MV-4-11 (cell line): ENCODE measurements around the gene MNX1.

ENCODE experiments used
- DNase-seq: peaks from one replicate; lab custom pipeline; 2025; lab: John Stamatoyannopoulos, UW

Gene MNX1

DNA sequence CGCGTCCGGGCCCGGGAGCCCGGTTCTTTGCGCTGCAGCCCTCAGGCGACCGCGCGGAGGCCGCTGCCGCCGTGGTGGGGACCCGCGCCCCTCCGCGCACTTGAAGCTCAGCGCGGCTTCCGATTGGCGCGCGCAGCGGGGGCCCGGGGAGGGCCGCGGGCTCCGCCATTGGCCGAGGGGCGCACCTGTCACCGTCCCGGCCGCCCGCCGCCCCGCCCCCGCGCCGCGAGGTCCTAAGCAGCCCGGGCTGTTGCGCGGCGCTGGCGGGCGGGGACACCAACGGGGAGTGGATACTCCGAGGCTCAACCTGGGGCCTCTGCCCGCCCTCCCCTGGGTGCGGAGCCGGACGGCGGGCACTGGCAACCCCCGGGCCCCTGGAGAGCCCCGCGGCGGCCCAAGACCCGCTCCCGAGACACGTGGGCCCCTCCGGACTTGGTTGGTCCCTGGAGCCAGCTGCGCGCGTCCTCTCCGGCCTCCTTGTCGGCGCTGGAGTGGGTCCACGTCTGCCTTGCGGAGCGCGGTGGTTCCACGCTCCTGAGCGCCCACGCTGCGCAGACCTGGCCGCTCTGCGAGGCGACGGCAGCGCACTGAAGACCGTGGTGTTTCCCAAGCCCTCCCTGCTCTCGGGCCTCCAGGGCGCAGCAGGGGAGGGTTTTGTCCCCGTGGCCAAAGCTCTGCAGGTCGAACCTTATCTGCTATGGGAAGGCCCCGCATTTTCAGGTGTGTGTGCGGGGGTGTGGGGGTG lies at the start of gene MNX1:
Gene MNX1 (minus strand): TSS at position 76 of the 745 bp plus-strand sequence. CDS start 313 bp downstream, outside the sequence.
- DNase-seq, result no peak

DNA sequence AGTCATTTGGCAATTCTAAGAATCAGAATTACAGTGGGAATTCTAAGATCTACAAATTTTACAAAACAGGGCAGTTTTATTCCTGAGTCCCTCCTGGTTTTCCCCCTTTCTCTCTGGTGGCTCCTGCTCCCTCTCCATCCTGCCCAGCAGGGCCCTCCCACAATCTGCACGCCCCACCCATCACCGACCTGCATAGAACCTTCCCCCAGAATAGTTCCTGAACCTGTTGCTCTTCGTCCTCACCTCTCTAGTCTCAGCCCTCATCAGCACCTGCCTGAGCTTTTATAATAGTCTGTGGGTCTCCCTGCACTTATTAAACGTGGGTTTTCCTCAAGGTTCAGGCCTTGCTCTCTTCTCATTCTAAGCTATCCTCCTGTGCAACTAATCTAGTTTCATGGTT lies 49.1 kb upstream of the MNX1 start:
- no peak for DNase-seq

DNA sequence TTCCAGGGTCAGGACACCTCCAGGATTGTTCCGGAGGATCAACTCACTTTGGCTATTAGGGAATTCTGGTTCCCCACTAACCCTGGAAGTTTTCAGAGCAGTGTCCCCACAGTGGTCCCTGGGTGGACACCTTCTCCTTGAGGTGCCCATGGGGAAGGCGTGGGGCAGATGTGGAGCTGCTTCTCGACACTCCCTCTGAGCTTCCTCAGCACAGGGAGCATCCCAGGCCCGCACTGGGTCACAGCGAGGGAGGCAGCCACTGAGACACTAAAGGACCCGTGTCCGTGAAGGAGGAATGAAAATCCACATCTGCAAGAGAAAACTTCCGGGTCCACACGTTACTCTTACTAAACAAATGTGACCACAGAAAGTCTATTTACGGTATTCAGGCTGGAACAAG lies 48.2 kb upstream of the MNX1 start:
- DNase-seq, result peak; percentile 28

DNA sequence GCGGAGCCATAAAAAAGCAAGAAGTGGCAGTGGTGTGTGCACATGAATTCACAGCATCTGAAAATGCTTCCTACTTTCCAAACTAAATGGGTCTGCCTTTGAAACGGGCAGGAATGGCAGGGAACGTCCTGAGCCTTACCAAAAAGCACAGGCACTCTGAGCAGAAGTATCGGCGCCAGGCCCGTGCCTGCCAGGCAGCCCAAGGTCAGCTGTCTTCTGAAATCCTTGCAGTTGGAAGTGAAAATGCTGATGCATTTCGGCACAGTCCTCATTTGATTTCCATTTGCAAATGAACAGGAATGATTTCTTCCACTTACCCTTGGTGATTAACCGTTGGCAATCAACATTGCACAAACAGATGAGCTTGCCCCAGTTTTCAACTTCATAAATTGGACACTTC lies 47.6 kb upstream of the MNX1 start:
- no peak for DNase-seq

DNA sequence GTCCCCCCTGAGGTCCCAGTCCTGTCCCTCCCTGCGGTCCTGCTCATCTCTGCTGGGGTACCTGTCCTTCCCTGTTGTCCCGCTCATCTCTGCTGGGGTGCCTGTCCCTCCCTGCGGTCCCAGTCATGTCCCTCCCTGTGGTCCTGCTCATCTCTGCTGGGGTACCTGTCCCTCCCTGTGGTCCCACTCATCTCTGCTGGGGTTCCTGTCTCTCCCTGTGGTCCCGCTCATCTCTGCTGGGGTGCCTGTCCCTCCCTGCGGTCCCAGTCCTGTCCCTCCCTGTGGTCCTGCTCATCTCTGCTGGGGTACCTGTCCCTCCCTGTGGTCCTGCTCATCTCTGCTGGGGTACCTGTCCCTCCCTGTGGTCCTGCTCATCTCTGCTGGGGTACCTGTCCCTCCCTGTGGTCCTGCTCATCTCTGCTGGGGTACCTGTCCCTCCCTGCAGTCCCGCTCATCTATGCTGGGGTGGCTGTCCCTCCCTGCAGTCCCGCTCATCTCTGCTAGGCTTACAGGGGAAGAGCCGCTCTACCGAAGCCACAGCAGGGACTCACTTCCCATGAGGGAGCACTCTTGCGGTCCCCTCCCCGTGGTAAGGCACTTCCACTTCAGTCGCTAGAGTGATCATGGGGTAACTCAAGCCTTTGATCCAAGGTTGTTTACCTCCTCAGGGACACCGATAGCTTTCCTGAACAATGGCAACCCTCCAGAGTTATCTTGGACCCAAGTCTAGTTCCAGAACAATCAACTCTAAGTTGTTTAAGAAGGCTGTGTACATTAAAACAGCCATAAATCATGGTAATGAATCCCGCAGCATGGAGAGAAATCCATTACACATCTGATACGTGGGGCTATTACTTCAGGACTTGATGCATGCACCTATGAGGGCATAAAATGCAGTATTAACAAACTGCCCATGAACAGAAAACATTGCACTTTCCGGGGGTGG lies 46.8 kb upstream of the MNX1 start:
- DNase-seq, result no peak

DNA sequence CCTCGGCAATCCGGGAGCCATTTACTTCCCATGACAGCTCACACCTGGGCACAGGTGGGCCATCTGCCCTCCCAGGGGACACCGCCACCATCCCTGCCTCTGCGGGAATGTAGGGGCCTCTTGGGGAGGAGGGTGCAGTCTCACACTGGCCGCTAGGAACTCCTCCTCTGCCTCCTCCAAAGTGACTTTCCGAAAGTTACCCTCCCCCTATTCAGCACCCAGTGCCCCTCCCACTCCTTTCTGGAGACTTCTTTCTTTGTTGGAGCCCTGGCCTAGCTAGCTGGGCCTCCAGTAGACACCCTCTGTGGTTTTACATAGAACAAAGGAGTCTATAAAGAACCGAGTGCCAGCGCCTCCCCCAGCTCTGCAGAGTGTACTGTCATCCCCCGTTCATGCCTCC lies 45.8 kb upstream of the MNX1 start:
- no peak for DNase-seq

DNA sequence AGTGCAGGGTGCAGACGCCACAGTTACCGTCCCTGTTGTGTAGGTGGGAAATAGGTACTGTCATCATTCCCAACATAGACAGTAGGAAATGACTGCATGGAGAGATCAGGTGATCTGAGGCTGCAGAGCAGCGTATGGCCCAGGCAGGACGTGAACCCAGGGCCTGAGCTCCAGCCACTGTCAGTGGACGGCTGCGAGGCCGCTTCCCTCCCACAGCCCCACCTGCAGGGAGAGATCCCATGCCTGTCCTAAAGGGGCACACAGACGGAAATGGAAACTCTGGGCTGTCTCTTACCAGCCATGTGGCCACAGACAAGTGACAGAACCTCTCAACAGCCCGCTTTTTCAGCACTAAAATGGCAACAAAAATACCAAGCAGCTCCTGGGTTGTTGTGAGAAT lies 44.5 kb upstream of the MNX1 start:
- no peak for DNase-seq

DNA sequence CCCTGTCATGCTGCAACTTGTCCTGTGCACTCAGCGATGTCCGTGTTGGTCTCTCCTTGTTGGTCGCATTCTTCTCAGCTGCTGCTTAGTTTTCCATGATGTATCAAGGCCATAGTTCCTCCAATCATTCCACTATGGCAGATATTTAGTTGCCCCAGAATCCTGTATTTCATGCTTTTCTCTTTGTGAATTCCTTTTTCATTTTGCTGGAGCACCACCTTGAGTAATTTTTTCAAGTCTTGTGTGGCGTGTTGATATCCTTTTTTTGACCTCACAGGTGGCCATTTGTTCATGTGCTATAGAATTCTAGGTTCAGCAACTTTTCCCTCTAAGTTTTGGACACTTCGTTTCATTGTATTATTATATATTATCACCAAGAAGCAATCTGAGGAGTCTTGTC lies 42.7 kb upstream of the MNX1 start:
- DNase-seq, result no peak

DNA sequence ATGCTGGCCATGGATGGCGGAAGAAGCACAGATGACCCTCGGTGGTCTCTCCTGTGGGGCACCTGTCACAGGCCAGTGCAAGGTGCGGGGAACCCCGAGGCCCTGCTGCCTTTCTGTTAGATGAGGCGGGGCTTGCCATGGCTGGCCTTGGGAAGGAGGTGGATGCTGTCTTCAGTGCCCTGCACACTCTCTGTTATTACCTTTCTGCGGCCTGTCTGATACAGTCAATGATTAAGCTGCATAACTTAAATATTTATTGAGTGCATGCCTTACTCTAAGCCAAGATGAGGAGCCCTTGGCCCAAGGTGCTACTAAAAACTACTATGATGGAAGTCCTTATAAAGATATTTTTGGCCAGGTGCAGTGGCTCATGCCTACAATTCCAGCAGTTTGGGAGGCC lies 36.7 kb upstream of the MNX1 start:
- DNase-seq, result no peak

DNA sequence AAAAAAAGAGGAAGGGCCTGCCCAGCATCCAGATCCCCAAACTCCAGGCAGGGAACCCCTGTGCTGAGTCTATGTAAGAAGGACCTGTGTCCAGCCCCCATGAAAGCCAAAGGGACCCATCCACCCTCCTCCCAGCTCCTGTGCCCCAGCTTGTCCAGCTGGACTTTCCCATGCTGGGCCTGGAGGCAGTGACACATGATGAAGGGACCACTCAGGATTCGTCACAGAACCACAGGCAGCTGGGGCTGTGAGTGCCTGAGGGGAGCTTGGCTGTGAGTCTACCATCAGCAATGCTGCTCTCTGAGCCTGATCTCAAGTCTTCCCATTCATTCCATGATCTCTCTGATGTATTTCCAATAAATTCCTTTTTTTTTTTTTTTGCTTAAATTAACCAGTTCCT lies 36.2 kb upstream of the MNX1 start:
- DNase-seq, result no peak

DNA sequence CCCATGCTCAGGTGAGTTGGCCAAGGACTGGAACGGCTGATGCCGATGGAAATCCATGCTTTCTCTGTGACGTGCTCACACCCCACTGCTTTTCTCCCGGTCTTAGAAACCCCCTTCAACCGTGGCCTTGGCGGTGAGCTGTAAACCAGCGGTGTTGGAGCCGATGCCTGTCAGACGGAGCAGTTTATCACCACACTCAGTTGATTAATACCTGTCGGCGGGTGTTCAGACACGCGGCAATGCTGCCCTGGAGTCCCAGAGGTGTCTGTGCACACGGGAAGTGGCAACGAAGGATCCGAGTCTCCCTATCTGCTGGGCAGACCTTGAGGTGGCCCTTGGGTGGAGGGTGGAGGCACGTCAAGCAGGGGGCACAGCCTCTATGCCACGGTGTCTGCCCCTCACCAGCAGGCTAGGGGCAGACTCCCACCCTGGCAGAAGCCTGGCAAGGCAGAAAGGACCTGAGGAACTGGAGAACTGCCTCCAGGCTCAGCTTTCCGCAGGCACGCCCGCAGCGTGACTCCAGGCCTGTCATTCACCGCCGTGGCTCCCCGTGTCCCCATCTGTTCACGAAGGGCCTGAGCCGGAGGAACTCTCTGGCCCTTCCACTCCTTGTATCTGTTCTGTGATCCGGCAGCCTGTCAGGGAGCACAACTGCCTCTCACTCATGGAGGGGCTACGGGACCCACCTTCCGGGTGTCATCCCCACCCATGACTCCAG lies 34.6 kb upstream of the MNX1 start:
- DNase-seq, result no peak

DNA sequence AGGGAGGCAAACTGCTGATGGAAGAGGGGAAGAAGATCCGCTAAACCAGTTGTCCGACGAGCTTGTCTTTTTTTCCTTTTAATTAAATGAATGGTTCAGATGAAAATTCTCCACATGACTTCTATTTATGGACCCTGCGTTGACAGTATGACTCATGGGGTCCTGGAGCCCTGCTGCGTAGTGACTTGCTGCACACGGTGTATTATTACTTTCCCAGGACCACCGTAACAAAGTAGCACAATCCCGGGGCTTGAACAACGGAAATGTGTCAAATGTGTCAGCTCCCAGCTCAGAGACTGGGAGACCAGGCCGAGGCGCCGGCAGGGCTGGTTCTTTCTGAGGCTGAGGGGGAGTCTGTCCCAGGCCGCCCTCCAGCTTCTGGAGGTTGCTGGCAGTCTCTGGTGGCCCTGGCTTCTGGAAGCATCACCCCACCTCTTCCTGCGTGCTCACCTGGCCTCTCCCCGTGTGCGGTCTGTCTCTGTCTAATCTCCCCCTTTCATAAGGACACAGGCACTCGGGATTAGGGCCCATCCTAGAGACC lies 33.8 kb upstream of the MNX1 start:
- no peak for DNase-seq

DNA sequence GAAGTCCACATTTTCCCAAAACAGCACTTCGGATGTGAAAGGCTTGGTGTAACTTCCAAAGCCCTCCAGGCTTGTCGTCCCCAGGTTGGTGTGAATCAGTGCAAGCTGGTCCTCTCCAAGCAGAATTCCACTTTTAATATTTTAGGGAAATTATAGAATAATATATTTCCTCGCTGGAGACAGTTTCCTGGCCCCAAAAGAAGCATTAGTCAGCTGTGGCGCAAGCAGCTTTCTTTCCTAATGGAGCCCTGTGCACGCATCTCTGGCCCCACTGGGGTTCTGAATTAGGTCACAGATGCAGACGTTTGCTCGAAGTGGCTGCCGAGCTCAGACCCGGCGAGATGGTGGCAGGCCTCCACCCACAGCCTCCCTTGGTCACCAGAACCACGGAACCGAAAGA lies 33.3 kb upstream of the MNX1 start:
- no peak for DNase-seq

DNA sequence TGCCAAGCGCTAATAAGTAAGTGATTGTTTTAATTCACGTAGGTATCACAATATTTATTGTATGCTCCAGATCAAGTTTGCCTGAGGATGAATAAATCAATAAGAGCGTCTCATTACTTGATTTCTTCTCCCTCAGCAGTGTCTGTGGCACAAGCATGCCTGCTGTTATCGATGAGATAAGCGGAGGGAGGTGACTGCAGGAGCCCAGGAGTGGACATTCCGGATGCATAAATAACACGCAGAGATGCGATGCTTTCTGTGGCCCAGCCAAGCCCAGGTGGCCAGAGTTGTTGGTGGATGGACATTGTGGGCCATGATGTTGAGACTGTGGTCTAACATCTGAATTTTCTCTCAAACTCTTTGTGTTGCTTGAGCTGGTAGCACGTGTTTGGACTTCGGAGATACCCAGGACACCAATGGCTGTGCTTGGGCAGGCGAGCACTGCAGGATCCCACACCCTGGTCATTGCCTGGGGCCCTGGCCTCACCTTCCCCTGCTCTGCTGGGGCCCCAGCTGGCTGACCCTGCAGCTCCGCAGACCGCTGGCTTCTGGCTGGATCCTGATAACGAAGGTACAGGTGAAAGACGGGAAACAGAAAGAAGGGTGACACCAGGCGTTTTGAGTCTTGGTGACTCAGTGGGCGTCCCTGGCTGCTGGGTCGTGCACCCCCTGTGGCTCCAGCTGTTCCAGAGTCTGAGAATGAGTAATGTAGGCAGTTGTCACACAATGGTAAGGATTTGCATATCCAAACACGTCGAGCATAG lies 31.2 kb upstream of the MNX1 start:
- no peak for DNase-seq

DNA sequence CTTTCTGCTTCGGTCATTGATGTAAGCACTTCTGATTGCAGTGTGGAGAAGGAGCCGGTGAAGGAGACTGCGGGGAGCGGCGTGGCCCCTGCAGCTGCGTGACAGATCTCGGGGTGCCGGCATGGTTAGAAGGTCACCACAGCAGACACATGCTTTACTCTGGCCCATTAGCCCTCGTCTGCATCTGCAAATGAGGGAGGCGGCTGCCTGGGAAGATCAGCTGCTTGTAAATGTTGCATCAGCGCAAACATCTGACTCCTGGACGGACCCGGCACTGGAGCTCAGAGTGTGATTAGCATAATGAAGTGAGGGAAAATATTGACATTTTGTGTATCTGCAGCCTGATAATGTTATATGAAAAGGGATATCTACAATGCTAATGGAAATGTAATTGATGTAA lies 30.5 kb upstream of the MNX1 start:
- DNase-seq, result no peak

DNA sequence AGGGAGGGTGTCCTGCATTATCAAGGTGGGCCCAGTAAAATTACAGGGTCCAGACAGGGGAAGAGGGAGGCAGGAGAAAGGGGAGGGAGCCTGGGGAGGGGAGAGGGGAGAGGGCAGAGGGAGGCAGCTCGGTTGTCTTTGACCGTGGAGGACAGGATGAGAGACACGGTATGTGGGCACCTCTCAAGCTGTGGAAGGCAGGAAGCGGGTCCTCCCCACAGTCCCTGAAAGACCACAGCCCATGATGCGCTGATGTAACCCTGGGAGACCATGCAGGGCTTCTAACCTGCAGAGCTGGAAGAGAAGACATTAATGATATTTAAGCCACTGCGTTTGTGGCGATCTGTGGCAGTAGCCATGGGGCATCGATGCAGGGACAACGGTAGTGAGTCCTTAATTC lies 27.2 kb upstream of the MNX1 start:
- DNase-seq, result no peak

DNA sequence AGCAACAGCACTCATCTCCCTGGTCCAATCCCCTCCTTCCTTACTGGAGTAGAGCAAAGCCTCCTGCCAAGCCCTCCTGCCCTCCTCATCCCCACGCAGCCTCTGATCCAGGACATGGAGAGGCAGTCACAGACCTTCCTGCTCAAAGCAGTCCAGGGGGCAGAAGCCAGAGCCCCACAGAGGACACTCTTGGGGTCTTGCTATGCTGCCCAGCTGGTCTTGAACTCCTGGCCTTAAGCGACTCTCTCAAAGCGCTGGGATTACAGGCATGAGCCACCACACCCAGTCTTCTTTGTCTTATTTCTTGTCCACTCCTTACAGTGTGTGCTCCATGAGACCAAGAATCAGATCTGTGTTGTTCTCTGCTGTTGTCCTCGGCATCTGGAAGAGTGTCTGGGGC lies 26.6 kb upstream of the MNX1 start:
- no peak for DNase-seq

DNA sequence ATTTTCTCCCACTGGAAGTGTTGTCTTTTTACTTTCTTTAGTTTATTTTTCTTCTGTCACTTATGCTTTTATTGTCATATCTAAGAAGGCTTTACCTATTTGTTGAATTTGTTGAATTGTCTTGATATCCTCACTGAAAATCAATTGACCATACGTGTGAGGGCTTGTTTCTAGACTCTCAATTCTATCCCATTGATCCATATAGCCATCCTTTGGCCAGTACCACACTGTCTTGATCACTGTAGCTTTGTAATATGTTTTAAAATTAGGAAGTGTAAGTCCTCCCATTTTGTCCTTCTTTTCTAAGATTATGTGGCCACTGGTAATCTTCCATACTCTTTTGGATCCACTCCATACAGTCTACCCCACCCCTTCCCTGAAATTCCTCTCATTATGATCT lies 25.5 kb upstream of the MNX1 start:
- no peak for DNase-seq

DNA sequence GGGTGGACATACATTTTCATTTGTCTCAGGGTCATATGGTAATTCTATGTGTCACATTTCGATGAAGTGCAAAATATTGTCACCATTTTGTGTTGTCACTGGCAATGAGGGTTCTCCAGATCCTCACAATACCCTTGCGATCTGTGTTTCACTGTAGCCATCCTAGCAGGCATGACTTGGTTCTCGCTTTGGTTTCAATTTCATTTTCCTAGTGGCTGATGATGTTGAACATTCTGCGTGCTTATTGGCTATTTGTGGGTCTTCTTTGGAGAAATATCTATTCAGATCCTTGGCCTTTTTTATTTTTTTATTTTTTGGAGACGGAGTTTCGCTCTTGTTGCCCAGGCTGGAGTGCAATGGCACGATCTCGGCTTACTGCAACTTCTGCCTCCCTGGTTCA lies 24.8 kb upstream of the MNX1 start:
- no peak for DNase-seq

DNA sequence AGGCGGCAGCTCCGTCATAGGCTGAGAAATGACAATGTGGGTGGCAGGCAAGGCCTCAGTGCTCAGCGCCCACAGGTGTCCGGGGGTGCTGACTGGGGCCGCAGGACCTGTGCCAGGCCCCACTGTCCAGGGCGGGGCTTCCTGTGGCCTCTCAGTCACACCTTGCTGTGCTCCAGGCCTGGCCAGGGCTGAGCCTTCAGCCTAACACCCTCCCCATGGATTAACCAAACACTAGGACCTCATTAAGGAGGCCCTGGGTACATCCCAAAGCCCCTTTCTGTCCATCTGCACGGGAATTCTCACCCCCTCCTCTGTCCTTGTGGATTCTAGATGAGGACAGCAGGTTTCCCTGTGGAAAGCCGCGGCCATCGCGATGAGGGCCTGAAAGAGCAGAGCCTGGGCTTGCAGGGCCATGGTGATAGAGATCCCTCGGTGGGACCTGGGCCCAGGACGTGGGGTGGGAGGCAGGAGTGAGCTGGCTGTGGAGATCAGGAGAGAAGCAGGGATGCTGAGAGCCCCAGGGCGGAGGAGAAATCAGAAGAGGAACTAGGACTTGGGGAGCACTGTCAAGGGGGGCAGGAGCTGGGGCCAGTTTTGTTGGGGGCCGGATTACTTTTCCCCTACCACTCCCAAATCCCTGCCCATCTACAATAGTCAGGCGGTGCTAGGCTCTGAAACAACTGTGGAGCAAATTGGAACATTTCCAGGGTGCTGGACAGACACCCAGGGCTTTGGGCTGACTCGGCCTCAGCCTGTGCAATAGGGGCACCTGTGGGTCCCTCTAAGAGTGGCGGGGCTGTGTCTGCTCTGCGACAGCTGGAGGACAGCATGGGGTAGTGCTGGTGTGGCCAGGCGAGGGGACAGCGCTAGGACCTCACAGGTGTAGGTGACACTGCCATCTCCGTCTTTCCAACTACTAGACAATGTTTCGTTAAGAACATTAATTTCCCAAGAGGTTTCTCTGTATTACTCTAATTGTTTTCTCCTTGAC lies 23.3 kb upstream of the MNX1 start:
- no peak for DNase-seq
